Right renal cortex interstitium (tissue), 3 donors: Measurements from ENCODE around the gene OTC. TPM values are rescaled to one million over a fixed set of nuclear protein-coding genes. Genes with fewer than 3 reads are reported as not detected.

Experiments used
- DNase-seq, 3 donors: peaks; one replicate each; pipeline ENCODE4 v3.0.0-alpha.2; 2013; ENCODE audit warnings: low read depth in 3 of 3, low spot score in 2 of 3
- polyA plus RNA-seq, 3 donors: library from polyadenylated mRNA; unstranded; fragments of 120-200 nt; gene quantifications; one replicate each; pipeline ENCODE4 v1.2.1, GENCODE V29; 2013; ENCODE audit not compliant: insufficient read length in 3 of 3

OTC gene
- polyA plus RNA-seq, 3 donors, result 0.14 TPM; not detected in 2

- no peak for DNase-seq
Observed at GRCh38 chrX:38356401-38356800, 4.0 kb downstream of the OTC start.

GRCh38 chrX:38357747-38358673, 5.6 kb downstream of the OTC start:
- DNase-seq, result no peak

GRCh38 chrX:38363046-38363445, 10.6 kb downstream of the OTC start:
- no peak for DNase-seq

GRCh38 chrX:38365954-38366353, 13.6 kb downstream of the OTC start:
- DNase-seq, result no peak

GRCh38 chrX:38368774-38369173, 16.4 kb downstream of the OTC start:
- DNase-seq, result no peak

GRCh38 chrX:38371641-38372040, 19.2 kb downstream of the OTC start:
- DNase-seq, result no peak

- no peak for DNase-seq
Observed at GRCh38 chrX:38374431-38374830, 22.0 kb downstream of the OTC start.

GRCh38 chrX:38375891-38376290, 23.5 kb downstream of the OTC start:
- no peak for DNase-seq

GRCh38 chrX:38376747-38377146, 24.3 kb downstream of the OTC start:
- DNase-seq, result no peak

- DNase-seq, result no peak
Observed at GRCh38 chrX:38379088-38379487, 26.7 kb downstream of the OTC start.

- no peak for DNase-seq
Observed at GRCh38 chrX:38382663-38383062, 30.3 kb downstream of the OTC start.

- no peak for DNase-seq
Observed at GRCh38 chrX:38400389-38400910, 48.0 kb downstream of the OTC start.

- no peak for DNase-seq
Observed at GRCh38 chrX:38402118-38402517, 49.7 kb downstream of the OTC start.

GRCh38 chrX:38403834-38404233, 51.4 kb downstream of the OTC start:
- DNase-seq, result no peak

GRCh38 chrX:38407126-38407525, 54.7 kb downstream of the OTC start:
- no peak for DNase-seq

- no peak for DNase-seq
Observed at GRCh38 chrX:38409289-38409688, 56.9 kb downstream of the OTC start.

- DNase-seq, result no peak
Observed at GRCh38 chrX:38426785-38427184, 74.4 kb downstream of the OTC start.

- DNase-seq, result no peak
Observed at GRCh38 chrX:38431525-38431924, 79.1 kb downstream of the OTC start.

GRCh38 chrX:38435130-38435529, 82.7 kb downstream of the OTC start:
- no peak for DNase-seq

- DNase-seq, result no peak
Observed at GRCh38 chrX:38437093-38437492, 84.7 kb downstream of the OTC start.

GRCh38 chrX:38438321-38438720, 85.9 kb downstream of the OTC start:
- DNase-seq, result no peak

GRCh38 chrX:38452603-38453002, 100.2 kb downstream of the OTC start:
- no peak for DNase-seq
